NT2/D1 (cell line): ENCODE results near the gene COL9A2.

ENCODE experiments used
- SUZ12 ChIP-seq: IDR thresholded peaks from 2 replicates; pipeline ENCODE4 v1.6.1; 2011; ENCODE audit not compliant: insufficient read length, insufficient read depth; ENCODE audit errors: extremely low read depth
- YY1 ChIP-seq: IDR thresholded peaks from 2 replicates; pipeline ENCODE4 v1.6.1; 2011; ENCODE audit not compliant: insufficient read length, insufficient read depth
- ZNF274 ChIP-seq: IDR thresholded peaks from 2 replicates; pipeline ENCODE4 v1.6.1; 2011; ENCODE audit warnings: mild to moderate bottlenecking, low read depth, low read length

DNA sequence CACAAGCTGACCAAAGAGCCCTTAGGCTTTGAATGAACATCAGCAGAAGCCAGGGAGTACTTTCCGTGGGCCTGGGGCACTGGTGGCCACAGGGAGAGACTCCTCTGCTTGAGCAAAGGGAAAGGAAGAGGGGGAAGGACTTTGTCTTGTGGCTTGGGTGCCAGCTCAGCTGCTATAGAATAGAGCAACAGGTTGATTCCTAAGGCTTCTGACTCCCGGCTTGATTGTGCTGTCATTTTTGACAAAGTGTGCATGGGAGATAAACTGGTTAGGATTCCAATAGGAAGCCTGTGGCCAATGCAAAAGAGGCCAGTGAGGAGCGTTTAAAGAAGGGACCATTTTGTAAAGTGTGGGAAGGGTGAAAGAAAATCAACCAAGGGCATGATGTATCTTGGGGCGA is 44.6 kb upstream of the COL9A2 start:
- TF ChIP-seq SUZ12, result no peak
- TF ChIP-seq ZNF274, result no peak
- TF ChIP-seq YY1, result no peak
